ENCODE results near the gene PRPH2.

PRPH2 gene

GRCh38 chr6:42722497-42722896, at the start of gene PRPH2:
Gene PRPH2, minus strand, starts transcription at chr6:42722597. Its CDS starts 263 bp downstream, at chr6:42722334.
- DNase-seq = no peak

GRCh38 chr6:42771741-42772100, 49.3 kb upstream of the PRPH2 start:
- DNase-seq = no peak

- no peak for DNase-seq
Observed at GRCh38 chr6:42769836-42770235, 47.4 kb upstream of the PRPH2 start.

GRCh38 chr6:42769051-42769450, 46.7 kb upstream of the PRPH2 start:
- no peak for DNase-seq

- DNase-seq = no peak
Observed at GRCh38 chr6:42766163-42766670, 43.8 kb upstream of the PRPH2 start.

- no peak for DNase-seq
Observed at GRCh38 chr6:42764911-42765648, 42.7 kb upstream of the PRPH2 start.

GRCh38 chr6:42762950-42763349, 40.6 kb upstream of the PRPH2 start:
- DNase-seq = no peak

- no peak for DNase-seq
Observed at GRCh38 chr6:42762426-42762859, 40.0 kb upstream of the PRPH2 start.

- DNase-seq = no peak
Observed at GRCh38 chr6:42761287-42762067, 39.1 kb upstream of the PRPH2 start.

GRCh38 chr6:42758756-42759430, 36.5 kb upstream of the PRPH2 start:
- DNase-seq = no peak

GRCh38 chr6:42756722-42757121, 34.3 kb upstream of the PRPH2 start:
- DNase-seq = no peak

GRCh38 chr6:42754759-42755158, 32.4 kb upstream of the PRPH2 start:
- DNase-seq = no peak

GRCh38 chr6:42751055-42751454, 28.7 kb upstream of the PRPH2 start:
- DNase-seq = no peak

GRCh38 chr6:42748203-42748898, 26.0 kb upstream of the PRPH2 start:
- DNase-seq = no peak

- DNase-seq = peak; percentile 81
Observed at GRCh38 chr6:42746463-42747391, 24.3 kb upstream of the PRPH2 start.

GRCh38 chr6:42745640-42746462, 23.5 kb upstream of the PRPH2 start, which contains the start of gene TBCC:
Gene TBCC, minus strand, starts transcription at chr6:42746103. Its CDS starts 30 bp downstream, at chr6:42746073.
- peak; percentile 90 for DNase-seq

GRCh38 chr6:42745083-42745639, 22.8 kb upstream of the PRPH2 start:
- peak; percentile 8 for DNase-seq

GRCh38 chr6:42744351-42744893, 22.0 kb upstream of the PRPH2 start:
- no peak for DNase-seq

- DNase-seq = no peak
Observed at GRCh38 chr6:42742116-42742894, 19.9 kb upstream of the PRPH2 start.
